Astrocyte of the hippocampus (primary cell): Measurements from ENCODE around the gene ADAMTS6.

Experiments used
- DNase-seq: peaks from one replicate; pipeline ENCODE4 v3.0.0; 2011; ENCODE audit warnings: low read depth, low spot score

ADAMTS6 gene

DNA sequence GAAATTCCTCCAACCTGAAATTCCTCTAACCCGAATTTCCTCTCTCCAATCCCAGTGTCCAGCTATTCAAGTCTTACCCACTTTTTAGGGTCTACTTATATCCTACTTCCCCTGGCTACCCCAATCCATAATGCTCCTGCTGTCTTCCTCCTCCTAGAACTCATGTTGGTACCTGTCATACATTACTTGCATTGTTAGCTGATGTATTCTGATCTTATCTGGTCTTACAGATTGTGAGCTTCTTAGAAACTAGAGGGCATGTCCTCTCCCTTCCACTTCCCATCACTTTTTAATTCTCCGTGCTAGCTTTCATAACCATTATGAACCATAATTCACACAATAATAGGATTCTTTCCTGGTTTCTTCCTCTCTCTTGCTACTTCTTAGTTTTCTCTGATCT, 376.9 kb downstream of the ADAMTS6 start:
- no peak for DNase-seq

DNA sequence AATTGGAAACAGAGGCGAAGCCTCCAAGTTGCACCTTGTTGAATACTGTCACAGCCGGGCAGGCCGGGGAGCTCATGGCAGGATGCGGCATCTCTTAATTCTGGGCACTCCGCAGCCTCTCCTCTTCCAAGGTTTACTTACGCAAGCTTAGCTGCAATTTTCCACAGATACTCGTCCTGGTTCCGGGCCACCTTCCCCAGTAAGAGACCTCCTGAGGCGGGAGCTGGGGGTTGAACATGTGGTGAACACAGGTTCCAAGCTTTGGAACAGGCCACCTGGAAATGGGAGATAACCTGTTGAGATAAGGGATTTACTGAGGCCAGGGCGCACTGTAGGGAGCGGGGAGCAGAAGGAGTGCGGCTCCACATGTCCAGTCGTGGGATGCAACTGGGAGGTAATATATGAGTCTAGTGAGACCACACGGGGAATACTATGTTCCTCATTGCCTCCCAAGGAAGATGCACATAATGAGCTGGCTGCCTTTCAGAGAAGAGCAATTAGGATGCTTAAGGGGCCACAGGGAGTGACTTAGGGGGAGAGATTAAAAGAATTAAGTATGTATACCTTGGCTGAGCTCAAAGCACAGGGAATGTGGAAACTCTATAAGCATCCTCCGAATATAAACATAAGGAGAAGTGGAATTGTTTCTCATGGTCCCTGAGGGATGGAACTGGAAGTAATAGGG, 377.8 kb downstream of the ADAMTS6 start:
- DNase-seq, result no peak

DNA sequence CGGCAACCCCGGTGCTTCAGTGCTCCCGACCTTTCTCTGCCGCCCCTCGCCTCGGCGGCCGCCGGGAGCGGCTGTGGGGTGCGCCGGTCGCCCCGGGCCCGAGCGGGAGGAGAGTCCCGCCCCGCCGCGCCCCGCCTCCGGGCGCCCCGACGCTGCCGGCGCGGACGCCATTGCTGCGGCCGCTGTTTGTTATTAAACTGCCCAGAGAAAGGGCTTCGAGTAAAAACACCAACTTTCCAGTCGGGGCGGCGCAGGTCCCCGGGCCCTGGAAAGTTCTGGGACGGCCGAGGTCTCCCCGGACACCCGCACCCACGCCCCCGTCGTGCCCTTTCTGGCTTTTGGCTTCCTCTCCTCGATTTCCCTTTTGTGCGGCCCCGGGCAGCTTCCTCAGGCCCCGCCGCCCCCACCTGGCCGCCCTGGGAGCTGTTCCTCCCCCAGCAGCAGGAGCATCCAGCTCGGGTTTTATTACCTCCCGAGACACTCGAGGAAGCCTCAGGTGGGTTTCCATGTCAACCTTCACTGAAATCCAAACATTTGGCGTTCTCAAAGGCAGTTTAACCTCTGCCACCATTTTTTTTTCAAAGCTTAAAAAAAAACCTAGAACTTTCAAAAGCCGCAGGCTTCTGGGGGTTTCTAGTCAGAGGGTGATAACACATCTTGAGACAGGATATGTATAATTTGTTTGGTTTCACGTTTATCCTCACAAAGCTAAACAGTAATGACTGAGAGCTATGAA, 378.6 kb downstream of the ADAMTS6 start:
- peak; percentile 81 for DNase-seq

DNA sequence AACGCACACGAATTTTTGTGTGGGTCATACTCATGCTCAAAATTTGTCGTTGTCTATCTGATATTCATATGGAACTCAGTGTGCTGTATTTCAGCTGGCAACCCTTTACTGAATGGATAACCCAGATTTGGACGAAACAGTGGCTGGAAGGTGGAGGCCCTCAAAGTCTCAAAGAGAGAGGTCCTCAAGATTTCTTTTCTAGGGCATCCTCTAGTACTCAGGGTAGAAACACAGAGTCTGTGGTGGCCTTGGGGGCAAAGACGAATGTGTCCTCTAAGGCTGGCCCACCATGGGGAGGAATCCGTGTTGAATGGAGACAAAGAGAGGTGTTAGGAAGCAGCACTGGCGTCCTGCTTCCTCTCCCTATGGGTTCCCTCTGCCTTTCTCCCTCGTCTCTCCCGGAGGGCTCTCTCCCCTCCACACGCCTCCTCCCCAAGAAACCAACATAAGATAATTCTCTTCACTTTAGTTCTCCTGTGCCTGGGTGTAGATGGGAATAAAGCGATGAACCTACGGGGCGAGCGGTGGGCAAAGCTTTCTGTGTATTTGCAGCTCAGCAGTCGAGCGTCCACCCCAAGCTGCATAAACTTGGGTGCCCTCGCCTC, 379.2 kb downstream of the ADAMTS6 start:
- DNase-seq, result no peak

DNA sequence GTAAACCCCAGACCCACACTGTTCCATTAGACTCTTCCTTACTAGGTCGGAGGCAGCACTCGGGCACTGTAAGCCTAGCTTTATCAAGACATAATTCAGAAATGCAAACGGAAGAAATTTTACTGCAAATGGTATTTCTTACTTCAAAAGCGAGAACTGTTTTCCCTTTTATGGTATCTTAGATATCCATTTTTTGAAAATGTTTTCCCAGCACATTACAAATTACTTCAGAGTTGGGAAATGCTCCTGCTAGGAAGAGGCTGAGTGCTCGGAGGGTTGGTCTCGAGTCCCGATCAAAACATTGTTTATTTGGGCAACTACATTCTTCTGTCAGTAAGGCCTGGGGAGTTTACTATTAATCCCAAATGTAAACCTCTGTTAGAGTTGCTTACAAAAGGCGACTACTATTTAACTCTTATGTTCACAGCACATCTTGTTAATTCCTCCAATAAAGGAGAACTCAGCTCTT, 380.1 kb downstream of the ADAMTS6 start:
- no peak for DNase-seq

DNA sequence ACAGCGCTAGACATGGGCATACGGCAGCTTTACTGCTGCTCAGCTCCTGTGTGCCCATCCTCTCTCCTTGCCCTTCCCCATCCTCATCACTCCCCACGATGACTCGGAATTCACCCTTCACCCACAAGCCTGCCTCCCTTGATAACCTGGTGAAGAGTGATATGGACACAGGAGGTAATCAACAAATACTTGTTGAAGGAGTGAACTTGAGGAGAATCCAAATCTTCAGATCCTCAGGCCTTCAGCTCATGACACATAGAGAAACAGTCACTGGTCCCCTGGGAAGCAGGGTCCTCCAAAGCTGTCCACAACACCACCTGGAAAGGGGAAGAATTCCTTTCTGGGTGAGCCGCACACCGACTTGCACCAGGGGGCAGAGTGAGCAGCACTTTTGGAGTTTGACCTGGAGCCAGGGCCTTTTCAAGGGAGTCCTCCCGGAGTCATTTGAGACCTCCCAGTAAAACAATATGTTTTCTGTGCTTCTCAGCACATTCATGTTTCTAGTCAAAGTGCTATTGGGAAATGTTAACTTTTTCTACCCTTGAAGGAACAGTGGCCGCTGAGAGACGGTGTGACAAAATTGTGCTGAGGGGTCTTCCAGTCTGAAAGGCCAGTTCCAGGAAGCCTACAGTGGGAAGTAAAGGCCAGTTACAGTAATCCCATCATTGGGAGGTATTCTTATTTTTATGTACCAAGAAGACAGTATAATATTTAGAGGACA, 380.6 kb downstream of the ADAMTS6 start:
- peak; percentile 84 for DNase-seq
